T1000 (cell line): ENCODE data around the gene LRBA.
"Not testable (repeated sequence)": the region's sequence is repeated elsewhere in the genome, so short reads cannot be mapped to it uniquely, and the experiment has no call there.

Experiments
- DNase-seq: peaks from one replicate; lab custom pipeline; 2025; ENCODE audit warnings: mixed read lengths; lab: John Stamatoyannopoulos, UW

The LRBA gene

GRCh38 chr4:150562751-150563150, 452.3 kb downstream of the LRBA start:
- no peak for DNase-seq

DNA sequence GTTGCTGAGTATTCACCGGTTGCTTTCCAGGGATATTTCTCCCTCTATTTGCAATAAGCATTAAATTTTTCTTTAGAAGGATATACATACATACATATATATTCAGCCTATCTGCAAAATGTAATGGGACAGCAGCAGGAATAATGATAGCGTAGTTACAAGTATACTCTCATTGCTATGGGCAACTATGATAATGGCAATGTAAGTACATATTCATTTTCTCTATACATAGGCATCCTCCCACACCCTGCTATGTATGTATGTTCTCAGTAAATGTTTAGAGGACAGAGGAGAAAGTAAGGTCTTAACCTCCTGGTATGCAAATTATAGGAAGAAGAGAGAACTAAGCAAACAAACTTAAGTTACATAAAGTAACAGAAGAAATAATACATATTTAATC, 452.8 kb downstream of the LRBA start:
- DNase-seq, result no peak

GRCh38 chr4:150561143-150561737, 453.8 kb downstream of the LRBA start:
- DNase-seq, result no peak

GRCh38 chr4:150557811-150558210, 457.3 kb downstream of the LRBA start:
- not testable (repeated sequence) for DNase-seq

- DNase-seq, result no peak
Observed at GRCh38 chr4:150547154-150547838, 467.8 kb downstream of the LRBA start.

- no peak for DNase-seq
Observed at GRCh38 chr4:150546286-150546685, 468.8 kb downstream of the LRBA start.

- no peak for DNase-seq
Observed at GRCh38 chr4:150543042-150543441, 472.0 kb downstream of the LRBA start.

GRCh38 chr4:150541681-150542080, 473.4 kb downstream of the LRBA start:
- no peak for DNase-seq

GRCh38 chr4:150540959-150541360, 474.1 kb downstream of the LRBA start:
- DNase-seq, result no peak

GRCh38 chr4:150540536-150540935, 474.5 kb downstream of the LRBA start:
- no peak for DNase-seq

GRCh38 chr4:150537911-150538310, 477.2 kb downstream of the LRBA start:
- not testable (repeated sequence) for DNase-seq

GRCh38 chr4:150534818-150535217, 480.3 kb downstream of the LRBA start:
- DNase-seq, result no peak

DNA sequence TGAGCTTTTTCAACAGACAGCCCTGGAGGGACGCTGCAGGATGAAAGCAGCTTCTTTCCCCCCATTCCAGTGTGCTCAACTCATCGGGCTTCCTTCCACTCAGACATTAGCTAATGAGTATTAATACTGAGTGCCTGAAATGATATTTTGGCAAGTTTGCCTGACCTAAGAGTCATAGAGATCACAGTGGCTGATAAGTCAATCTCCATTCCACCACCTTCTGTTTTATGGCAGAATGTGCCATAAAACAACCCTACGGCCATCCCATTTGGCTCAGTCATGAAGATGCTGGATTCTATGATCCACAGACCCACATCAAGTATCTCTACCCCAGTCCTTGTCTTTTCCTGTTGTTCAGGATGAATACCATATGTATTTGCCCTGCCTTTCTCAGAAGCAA, 481.4 kb downstream of the LRBA start:
- DNase-seq, result no peak

DNA sequence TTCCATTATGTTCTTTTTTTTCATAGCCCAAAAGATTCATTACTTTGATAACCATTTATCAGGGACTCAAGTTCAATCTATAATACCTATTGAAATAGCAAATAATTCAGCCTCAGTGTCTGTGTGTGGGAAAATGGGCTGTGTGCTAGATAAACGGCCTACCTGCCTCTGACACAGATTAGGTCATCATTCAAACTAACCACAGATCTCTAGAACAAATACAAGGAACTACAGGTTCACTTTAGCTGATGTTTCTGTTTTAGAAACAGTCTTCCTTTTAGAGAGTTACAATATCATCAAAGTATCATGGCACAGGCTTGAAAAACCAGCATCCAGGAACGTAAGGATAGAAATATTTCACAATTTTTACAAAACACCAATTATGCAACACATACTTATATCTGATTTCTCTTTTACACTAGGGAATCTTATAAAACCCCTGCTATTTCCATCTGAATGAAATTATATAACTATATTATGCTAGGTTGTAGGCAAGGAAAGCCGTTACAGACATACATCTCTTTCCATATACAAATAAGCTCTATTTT, 489.7 kb downstream of the LRBA start:
- no peak for DNase-seq

DNA sequence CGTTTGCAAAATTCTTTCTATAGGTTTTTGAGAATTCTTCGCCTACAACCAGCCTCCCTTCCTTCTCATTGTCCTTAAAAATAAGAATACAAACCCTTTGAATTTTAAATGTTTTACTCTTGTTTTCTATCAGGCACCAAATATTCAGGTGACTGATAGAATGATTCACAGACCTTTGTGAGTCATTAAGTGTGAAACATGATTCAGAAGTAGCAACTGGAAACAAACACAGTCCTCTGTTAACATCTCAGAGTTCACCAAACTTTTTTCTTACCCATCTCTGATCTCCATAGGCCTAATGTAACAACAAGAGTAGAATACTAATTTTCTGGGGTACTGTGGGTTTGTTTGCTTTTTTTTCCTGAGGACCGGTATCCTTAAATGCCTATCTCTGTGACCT, 496.5 kb downstream of the LRBA start:
- no peak for DNase-seq

GRCh38 chr4:150515135-150515534, 499.9 kb downstream of the LRBA start:
- no peak for DNase-seq

- DNase-seq, result no peak
Observed at GRCh38 chr4:150514709-150515108, 500.4 kb downstream of the LRBA start.

DNA sequence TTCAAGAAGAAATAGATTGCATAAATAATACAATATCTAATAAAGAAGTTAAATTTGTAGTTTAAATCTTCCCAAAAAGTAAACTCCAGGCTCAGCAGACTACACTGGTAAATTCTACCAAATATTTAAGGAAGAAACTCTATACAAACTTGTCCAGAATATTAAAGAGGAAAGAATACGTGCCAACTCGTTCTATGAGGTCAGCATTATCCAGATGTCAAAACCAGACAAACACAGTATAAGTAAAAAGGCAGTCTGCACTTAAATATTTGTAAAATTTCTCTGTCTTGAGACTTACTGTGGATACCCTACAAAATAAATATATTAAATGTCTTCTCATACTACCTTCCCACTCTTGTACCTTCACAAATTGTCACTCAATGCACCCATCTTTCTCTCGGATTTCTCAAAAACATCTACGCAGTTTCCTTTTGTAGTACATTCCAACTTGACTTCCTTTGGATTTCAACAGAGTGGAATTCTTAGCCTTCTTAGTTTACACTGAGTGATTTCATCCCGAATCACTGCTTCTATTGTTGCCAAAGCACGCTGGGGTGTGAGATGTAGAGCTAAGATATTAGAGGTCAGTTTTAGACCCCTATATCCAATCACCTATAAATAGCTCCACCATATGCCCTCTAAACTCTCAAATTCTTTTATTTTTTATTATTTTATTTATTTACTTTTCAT, 504.8 kb downstream of the LRBA start:
- DNase-seq, result no peak

DNA sequence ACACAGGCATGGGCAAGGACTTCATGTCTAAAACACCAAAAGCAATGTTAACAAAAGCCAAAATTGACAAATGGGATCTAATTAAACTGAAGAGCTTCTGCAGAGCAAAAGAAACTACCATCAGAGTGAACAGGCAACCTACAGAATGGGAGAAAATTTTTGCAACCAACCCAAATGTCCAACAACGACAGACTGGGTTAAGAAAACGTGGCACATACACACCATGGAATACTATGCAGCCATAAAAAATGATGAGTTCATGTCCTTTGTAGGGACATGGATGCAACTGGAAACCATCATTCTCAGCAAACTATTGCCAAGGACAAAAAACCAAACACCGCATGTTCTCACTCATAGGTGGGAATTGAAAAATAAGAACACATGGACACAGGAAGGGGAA, 507.4 kb downstream of the LRBA start:
- not testable (repeated sequence) for DNase-seq

- no peak for DNase-seq
Observed at GRCh38 chr4:150501983-150502382, 513.1 kb downstream of the LRBA start.

GRCh38 chr4:150501009-150501727, 513.9 kb downstream of the LRBA start:
- no peak for DNase-seq

GRCh38 chr4:150497612-150498011, 517.5 kb downstream of the LRBA start:
- no peak for DNase-seq
